ENCODE results near the gene CHD2. TPM values are rescaled to one million over a fixed set of nuclear protein-coding genes. Genes with fewer than 3 reads are reported as not detected.

CHD2 gene
- total and polyA plus RNA-seq, 10 of the 15 experiments (the other 5 are each of a cell fraction or from before 2014, with no cell fraction given), result 38.1 to 94.7 (median 63.3) TPM

- H3K9me3 ChIP-seq (replicated peaks; ENCODE audit: control insufficient read depth, insufficient read depth, low read length), result no peaks in the 10 kb centered on the region
- ChIA-PET SMC1A (ENCODE audit: uncharacterized antibody, unreplicated experiment) (no interaction called here), RAD21 (ENCODE audit: unreplicated experiment) (no interaction called here), CTCF (interaction anchor here (1.3 kb wide), 1 partner anchor 10 kb away, joined by 3 read pairs; no protein-coding TSS in a partner anchor), POLR2A (no interaction called here)
- WGBS (ENCODE audit: insufficient coverage, insufficient replicate concordance, low lambda C conversion rate, missing lambda C conversion rate), result 29% methylated on average over 15 of the region's 15 CpGs
- H3K4me3 ChIP-seq, result no peak overlapping the region
- H4K20me1 ChIP-seq (ENCODE audit: control insufficient read depth, insufficient read depth), result no peaks in the 10 kb centered on the region
- BruUV-seq (replicated peaks), result no TSS peak
- TF ChIP-seq ZNF217 (IDR thresholded peaks at IDR 0.05) (no peak), RBBP5 (conservative IDR thresholded peaks at IDR 0.05) (no peak), POLR2AphosphoS2 (IDR thresholded peaks at IDR 0.05; ENCODE audit: low read depth, low read length) (no peak), FOXM1 (IDR thresholded peaks at IDR 0.05; ENCODE audit: low read depth, low read length) (no peak), NR2C1 (IDR thresholded peaks at IDR 0.05) (no peak), TBL1XR1 (IDR thresholded peaks at IDR 0.05; ENCODE audit: low read depth, low read length) (no peak), TARDBP (IDR thresholded peaks at IDR 0.05; ENCODE audit: borderline replicate concordance) (no peak), SMAD5 (IDR thresholded peaks at IDR 0.05; ENCODE audit: low read depth) (no peak), SPI1 (IDR thresholded peaks at IDR 0.05; ENCODE audit: borderline replicate concordance, insufficient read depth, low read depth, low read length) (no peak), NBN (IDR thresholded peaks at IDR 0.05) (no peak), IRF4 (IDR thresholded peaks at IDR 0.05; ENCODE audit: low read depth, low read length) (no peak)
- TF ChIP-seq, protein P1, sequence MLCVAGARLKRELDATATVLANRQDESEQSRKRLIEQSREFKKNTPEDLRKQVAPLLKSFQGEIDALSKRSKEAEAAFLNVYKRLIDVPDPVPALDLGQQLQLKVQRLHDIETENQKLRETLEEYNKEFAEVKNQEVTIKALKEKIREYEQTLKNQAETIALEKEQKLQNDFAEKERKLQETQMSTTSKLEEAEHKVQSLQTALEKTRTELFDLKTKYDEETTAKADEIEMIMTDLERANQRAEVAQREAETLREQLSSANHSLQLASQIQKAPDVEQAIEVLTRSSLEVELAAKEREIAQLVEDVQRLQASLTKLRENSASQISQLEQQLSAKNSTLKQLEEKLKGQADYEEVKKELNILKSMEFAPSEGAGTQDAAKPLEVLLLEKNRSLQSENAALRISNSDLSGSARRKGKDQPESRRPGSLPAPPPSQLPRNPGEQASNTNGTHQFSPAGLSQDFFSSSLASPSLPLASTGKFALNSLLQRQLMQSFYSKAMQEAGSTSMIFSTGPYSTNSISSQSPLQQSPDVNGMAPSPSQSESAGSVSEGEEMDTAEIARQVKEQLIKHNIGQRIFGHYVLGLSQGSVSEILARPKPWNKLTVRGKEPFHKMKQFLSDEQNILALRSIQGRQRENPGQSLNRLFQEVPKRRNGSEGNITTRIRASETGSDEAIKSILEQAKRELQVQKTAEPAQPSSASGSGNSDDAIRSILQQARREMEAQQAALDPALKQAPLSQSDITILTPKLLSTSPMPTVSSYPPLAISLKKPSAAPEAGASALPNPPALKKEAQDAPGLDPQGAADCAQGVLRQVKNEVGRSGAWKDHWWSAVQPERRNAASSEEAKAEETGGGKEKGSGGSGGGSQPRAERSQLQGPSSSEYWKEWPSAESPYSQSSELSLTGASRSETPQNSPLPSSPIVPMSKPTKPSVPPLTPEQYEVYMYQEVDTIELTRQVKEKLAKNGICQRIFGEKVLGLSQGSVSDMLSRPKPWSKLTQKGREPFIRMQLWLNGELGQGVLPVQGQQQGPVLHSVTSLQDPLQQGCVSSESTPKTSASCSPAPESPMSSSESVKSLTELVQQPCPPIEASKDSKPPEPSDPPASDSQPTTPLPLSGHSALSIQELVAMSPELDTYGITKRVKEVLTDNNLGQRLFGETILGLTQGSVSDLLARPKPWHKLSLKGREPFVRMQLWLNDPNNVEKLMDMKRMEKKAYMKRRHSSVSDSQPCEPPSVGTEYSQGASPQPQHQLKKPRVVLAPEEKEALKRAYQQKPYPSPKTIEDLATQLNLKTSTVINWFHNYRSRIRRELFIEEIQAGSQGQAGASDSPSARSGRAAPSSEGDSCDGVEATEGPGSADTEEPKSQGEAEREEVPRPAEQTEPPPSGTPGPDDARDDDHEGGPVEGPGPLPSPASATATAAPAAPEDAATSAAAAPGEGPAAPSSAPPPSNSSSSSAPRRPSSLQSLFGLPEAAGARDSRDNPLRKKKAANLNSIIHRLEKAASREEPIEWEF (IDR thresholded peaks at IDR 0.05; ENCODE audit: insufficient replicate concordance, low read depth, low read length), result no peak
- no peak overlapping the region for H3K27ac ChIP-seq (ENCODE audit: control insufficient read depth, insufficient read depth)
- H2AFZ ChIP-seq (ENCODE audit: control insufficient read depth, low read depth, low read length), result no peak overlapping the region
- intact Hi-C loops (cut with micrococcal nuclease; ENCODE audit: unreplicated experiment), result no loop called here
- H3K4me2 ChIP-seq (ENCODE audit: control insufficient read depth, insufficient read depth), result no peak overlapping the region
- H3K79me2 ChIP-seq (ENCODE audit: control insufficient read depth, insufficient read depth, low read length), result no peaks in the 10 kb centered on the region
- no peak overlapping the region for H3K9ac ChIP-seq (ENCODE audit: control insufficient read depth, insufficient read depth, low read length)
- no peak for ATAC-seq
- H3K4me1 ChIP-seq (ENCODE audit: control insufficient read depth, insufficient read depth, low read length), result no peaks in the 10 kb centered on the region
- H3K36me3 ChIP-seq (ENCODE audit: control insufficient read depth in 2 of 2, insufficient read depth in 2 of 2, low read length in 1 of 2), result no peaks in the 10 kb centered on the region
- H3K27me3 ChIP-seq (replicated peaks in 1 of 2; ENCODE audit: control insufficient read depth in 2 of 2, insufficient read depth in 2 of 2, low read length in 1 of 2), result no peaks in the 10 kb centered on the region
- no peak for FAIRE-seq
- no peak for DNase-seq (ENCODE audit: low read depth, low spot score)
- in situ Hi-C loops (cut with MboI), result loop anchor here (25.0 kb wide), 1 partner anchor 1262 kb away; no protein-coding TSS in a partner anchor
These were observed 149.9 kb downstream of the CHD2 start for GRCh38 chr15:93049914-93050578.

All from GM12878 (cell line).